Left renal pelvis (tissue), 4 donors: ENCODE measurements around the gene ACACB. TPM values are rescaled to one million over a fixed set of nuclear protein-coding genes. Genes with fewer than 3 reads are reported as not detected.

ENCODE experiments used
- DNase-seq, 4 donors: peaks; one replicate each; pipeline ENCODE4 v3.0.0-alpha.2; 2013; ENCODE audit warnings: low read depth in 4 of 4, low spot score in 3 of 4
- polyA plus RNA-seq, 4 donors: library from polyadenylated mRNA; unstranded; fragments of 120-200 nt; gene quantifications; one replicate each; pipeline ENCODE4 v1.2.1, GENCODE V29; 2013; ENCODE audit not compliant: insufficient read length in 4 of 4

ACACB gene
- polyA plus RNA-seq: 10 to 100 TPM; 13.5 to 23.2 (median 18.4) TPM

DNA sequence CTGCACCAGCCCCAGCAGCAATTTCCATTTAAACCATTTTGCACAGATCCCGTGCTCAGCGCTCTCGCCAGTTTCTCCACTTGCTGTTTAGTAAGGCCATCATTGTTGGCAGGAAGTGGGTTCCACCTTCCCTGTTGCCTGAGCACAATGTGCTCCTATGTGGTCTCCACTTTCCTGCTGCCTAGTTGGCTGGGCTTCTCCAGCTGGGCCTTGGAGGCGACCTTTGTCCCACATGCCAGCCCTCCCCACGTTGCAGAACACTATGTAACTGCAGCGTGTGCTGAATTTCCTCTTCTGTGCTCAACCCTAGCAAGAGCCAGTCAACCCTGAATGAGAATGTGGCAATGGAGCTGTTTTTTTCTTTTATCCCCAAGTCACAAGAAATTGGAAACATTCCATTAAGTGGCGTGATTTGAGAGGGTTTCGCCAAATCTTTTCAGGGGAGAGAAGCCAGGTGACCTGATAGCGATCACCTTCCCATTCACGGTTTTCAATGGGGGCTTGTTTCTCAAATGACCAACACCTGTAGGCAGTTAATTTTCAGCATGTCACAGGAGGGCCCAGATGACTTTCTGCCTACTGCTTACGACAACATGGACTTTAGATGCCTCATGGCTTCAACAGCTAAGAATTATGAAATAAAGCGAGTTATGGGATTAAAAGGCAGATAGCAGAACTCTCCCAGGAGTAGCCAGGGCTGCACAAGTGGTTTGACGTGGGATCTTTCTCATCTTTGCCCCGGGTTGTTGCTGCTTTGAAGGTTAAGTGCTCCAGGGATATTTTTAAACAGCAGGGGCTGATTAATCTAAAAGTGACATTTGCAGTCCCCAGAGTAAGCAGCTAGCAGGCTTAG, at the start of gene ACACB:
Gene ACACB, plus strand, starts transcription at position 830 of the 853 bp plus-strand sequence. CDS start 22,819 bp downstream, outside the sequence.
- no peak for DNase-seq

DNA sequence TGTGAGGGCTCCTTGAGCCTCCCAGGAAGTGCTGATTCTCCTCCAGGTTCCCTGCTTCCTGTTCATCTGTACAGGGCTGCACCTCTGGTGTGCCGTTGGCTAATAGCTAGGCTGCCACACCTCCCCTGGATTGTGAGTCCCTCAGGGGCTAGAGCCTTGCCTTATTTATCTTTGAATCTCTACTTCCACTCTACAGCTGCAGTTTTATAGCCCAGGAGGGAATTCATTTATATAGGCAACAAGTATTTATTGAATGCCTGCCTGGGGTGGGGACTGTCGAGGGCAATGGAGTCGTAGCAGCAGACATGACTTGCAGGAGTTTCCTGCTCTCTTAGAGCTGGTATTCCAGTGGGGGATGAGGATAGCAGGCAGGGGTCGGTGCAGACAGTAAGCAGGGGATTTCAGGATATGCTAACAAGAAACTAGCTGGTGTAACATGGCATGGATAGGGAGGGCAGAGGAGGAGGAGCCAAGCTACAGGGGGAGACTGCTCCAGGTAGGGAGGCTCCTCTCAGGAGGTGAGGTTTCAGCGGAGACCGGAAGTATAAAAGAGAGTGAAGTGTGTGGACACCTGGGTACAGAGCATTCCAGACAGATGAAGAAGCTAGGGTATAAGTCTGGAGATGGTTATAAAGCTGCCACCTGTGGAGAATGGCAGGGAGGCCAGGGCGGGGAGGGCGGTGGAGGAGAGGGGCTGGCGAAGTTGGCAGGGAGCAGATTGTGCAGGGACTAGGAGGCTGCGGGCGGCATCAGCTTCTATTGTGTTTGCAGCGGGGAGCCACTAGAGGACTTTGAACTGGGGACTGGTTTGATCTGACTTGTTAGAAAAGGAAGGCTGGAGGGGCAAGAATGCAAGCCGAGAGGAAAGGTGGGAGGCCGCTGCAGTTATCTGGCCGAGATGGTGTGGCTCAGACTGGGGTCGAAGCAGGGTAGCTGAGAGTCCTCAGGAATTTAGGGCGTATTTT, 46.8 kb upstream of the ACACB start:
- DNase-seq: no peak

DNA sequence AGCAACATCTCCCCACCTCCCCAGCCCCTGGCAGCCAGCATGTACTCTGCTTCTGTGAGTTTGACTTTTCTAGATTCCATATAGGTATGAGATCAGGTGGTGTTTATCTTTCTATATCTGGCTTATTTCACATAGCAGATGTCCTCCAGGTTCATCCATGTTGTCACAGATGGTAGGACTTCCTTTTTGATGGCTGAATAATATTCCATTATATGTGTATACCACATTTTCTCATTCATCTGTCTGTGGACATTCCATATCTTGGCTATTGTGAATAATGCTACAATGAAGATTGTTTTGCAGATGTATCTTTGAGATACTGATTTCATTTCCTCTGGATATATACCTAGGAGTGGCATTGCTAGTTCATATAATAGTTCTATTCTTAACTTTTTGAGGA, 41.5 kb upstream of the ACACB start:
- no peak for DNase-seq

DNA sequence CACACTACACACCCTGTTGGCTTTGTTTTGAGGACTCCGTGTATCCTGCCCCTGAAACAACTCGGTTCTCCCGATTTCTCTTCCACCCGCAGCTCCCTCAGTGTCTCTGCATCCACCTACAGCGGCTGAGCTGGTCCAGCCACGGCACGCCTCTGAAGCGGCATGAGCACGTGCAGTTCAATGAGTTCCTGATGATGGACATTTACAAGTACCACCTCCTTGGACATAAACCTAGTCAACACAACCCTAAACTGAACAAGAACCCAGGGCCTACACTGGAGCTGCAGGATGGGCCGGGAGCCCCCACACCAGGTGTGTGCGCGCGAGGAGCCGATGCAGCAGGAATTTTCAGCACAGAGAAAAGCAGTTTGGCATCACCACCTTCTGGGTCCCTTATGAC, 33.6 kb upstream of the ACACB start:
- no peak for DNase-seq

DNA sequence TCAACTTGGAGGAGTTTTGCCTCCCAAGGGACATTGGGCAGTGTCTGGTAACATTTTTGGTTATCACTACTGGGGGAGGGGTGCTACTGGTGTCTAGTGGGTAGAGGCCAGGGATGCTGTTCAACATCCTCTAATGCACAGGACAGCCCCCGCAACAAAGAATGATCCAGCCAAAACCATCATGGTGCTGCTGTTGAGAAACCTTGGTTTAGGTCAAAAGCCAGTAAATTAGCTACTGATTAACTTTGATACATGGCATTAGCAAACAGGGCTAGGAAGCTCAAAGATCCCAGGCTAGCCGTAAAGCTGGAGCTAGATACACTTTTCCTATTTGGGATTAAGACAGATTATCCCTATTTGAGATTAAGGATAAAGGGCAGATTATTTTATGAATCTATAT, 32.0 kb upstream of the ACACB start:
- DNase-seq: no peak

DNA sequence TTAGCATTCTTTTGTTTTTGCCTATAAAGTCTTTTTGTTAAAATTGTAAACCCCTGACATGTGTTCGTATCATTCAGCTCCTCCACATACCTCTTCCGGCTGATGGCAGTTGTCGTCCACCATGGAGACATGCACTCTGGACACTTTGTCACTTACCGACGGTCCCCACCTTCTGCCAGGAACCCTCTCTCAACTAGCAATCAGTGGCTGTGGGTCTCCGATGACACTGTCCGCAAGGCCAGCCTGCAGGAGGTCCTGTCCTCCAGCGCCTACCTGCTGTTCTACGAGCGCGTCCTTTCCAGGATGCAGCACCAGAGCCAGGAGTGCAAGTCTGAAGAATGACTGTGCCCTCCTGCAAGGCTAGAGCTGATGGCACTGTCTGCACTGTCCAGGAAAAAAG, 30.8 kb upstream of the ACACB start:
- DNase-seq: no peak

DNA sequence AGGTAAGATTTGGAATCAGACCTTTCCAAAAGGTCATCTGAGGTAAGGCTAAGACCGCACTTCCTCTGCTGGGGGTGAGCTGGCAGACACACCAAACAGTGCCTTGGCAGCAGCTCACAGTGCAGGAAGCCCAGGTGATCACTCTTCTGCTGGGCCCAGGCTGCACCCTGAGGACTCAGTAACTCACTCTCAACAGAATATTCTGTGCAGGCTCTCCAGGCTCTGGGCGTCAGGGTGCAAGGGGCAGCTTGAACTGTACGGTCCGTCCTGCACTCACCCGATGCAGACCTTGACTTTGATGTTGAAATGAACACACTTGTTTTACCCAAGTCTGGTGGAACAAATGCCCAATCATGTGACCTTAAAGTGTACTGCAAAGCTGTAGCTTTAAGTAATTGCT, 29.1 kb upstream of the ACACB start:
- no peak for DNase-seq

DNA sequence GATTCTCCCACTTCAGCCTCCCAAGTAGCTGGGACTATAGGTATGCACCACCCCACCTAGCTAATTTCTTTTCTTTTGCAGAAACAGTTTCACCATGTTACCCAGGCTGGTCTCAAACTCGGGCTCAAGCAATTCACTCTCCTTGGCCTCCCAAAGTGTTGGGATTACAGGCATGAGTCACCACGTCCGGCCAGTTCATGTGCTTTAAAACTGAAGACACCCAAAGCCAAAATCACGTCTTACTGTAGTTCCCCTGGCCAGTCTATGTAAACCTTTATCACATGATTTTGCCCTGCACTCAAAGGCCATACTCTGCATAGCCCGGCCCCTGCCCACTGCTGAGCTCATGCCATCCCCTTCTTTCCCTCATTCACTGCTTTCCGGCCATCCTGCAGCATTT, 27.6 kb upstream of the ACACB start:
- DNase-seq: no peak

DNA sequence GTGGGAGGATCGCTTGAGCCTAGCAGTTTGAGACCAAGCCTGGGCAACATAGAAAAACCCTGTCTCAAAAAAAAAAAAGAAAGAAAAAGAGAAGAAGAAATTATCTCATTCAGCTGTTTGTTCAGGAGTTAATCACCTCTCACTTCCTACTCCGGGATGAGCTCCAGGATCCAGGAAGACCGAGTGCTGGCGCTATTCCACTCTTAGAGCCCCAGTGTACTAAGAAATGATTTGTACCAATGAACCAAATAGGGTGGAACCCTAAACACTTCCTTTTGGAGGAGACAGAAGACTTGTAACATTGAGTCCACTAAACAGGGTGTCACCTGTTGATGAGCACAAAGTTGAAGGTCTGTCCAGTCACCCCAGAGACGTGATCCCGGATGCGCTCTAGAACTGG, 26.7 kb upstream of the ACACB start:
- DNase-seq: no peak

DNA sequence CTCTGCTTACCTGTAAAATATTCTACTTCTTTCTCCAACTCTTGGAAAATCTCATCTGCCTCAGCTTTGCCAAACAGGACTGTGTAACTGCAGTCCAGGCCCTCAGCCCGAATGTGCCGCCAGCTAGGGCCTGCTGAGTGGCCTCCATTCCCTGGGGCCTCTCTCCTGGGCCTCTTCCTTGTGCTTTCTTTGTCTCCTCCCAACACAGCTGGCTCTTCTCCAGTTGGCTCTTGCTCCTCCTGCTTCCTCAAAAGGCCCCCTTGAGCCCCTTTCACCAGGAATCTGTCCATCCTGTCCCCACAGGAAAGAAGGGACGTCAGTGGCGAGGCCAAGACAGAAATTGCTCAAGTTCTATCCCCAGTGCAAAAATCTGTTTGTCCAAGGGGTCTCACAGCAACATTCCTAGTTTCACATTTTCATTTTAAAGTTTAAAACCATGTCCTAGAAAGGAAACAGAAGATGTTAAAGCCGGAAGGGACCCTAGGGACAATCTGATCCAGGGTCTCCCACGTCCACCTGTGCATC, 23.8 kb upstream of the ACACB start:
- DNase-seq: no peak

DNA sequence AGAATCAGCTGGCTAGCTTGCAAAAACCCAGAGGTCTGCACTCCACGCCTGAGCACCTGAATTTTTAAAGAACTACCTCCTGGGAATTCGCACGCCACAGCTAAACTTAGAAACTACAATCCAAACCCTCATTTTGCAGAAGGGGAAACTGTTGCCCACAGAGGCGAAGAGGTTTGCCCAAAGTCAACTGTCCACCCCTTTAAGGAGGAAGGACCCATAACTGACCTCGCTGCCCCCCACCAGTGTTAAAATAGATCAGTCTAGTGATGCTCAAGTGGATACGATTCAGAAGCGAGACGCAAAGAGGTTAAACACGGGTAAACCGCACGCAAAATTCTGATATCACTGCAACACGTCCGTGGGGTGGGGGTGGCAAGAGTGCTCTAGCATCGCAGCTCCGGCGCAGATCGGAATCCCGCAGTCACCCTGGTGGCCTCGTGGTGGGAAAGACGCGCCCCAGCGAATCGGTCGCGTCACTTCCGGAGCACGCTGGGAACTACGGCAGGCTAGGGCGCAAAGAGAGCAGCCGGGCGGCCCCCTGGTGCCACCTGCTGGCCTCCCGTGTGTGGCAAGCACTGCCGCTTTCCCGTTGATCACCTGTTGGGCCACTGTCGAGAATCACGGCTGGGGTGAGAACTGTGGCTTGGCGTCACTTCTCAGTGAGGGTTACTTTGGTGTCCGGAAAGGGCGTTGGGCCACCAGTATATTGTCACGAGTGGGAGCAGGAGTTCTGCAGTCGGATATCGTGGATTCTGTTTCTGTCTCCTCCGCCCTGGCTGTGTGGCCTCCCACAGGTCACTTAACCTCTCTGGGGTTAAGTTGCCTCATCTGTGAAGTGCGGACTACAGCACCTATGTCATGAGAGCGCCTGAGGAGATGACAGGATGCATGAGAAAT, 23.1 kb upstream of the ACACB start, which contains the start of gene ALKBH2:
Gene ALKBH2, minus strand, starts transcription at position 451 of the 897 bp plus-strand sequence. CDS start 686 bp downstream, outside the sequence.
- peak in 3 of 4 donors; percentile 74 to 84 (median 83) for DNase-seq

DNA sequence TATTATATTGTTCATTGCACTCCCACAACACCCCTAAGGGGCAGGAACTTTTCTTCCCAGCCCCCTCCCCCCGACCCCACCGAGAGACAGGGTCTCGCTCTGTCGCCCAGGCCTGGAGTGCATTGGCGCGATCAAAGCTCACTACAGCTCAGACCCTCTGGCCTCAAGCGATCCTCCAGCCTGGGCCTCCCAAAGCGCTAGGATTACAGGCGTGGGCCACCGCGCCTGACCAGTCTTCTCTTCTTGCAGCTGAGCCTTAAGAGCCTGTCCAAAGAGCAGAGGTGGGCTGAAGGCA, 19.3 kb upstream of the ACACB start:
- no peak for DNase-seq

DNA sequence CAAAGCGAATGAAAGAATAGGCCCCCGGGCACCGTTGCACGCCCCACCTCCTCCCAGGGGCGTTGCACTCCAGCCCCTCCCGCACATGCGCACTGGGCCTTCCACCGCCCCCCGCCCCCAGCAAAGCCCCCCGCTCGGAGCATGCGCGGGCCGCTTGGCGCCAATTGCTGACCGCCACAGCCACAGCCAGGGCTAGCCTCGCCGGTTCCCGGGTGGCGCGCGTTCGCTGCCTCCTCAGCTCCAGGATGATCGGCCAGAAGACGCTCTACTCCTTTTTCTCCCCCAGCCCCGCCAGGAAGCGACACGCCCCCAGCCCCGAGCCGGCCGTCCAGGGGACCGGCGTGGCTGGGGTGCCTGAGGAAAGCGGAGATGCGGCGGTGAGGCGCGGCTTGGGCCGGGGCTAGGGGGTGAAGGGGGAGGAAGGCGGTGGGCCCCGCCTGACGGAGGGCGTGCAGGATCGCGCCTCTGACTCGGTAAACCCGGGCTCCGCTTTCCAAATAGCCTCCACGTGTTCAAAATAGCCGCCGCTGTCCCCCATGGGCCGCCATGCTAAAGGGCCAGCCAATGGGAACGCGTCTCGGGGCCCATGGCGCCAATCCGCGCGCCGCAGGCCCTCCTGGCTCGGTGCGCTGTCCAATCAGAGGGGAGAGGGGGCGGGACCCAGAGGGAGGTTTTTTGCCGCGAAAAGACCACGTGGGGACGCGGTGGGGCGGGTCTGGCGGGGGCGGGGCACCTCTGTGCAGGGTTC, 18.8 kb upstream of the ACACB start, which contains the start of gene UNG:
Gene UNG, plus strand, starts transcription at position 163 of the 748 bp plus-strand sequence. Its CDS starts 83 bp downstream, at position 246.
- DNase-seq: peak; percentile 86 to 94 (median 92)

DNA sequence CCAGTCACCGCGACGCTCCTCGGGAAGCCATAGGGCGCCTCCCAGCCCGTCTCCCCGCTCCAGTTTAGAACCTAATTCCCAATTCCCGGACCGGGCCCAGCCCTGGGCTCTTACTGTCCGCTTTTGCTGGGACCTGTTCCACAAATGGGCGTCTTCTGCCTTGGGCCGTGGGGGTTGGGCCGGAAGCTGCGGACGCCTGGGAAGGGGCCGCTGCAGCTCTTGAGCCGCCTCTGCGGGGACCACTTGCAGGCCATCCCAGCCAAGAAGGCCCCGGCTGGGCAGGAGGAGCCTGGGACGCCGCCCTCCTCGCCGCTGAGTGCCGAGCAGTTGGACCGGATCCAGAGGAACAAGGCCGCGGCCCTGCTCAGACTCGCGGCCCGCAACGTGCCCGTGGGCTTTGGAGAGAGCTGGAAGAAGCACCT, 18.2 kb upstream of the ACACB start:
- no peak for DNase-seq

DNA sequence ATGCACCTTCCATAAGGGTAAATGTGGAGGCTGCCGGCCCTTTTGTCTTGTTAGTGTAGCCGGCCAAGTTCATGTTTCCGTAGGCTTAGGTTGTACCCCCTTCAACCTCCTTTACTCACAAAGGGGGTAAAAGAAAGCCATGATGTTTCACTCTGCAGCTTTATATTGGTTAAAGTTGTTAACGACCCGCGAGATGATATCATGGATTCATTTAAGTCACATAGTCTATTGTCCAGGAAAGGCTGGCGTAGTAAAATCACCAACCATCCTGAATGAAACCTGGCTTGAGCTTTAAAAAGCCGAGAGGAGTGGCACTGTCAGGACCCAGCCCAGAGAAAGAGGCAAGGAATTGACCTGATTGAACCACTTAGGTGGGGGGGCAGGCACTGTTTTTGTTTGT, 17.7 kb upstream of the ACACB start:
- no peak for DNase-seq

DNA sequence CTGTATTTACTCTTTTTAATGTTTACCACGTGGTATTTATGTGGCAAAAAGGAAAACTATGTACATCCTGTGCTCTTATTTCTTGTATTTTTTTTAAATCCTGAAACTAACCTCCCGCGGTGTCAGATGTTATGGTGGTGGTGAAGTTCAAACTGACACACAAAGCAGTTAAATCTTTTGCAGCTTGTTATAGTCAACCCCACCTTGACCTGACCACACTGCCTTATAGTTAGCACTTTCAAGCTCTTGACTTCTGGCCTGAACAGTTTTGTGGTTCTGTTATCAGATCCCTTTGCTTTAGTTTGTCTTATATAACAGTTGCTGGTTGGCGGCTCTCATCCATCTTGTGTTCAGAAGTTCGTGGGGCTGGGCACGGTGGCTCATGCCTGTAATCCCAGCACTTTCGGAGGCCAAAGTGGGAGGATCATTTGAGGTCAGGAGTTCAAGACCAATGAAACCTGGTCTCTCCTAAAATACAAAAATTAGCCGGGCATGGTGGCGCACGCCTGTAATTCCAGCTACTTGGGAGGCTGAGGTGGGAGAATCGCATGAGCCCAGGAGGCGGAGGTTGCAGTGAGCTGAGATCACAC, 16.9 kb upstream of the ACACB start:
- no peak for DNase-seq

DNA sequence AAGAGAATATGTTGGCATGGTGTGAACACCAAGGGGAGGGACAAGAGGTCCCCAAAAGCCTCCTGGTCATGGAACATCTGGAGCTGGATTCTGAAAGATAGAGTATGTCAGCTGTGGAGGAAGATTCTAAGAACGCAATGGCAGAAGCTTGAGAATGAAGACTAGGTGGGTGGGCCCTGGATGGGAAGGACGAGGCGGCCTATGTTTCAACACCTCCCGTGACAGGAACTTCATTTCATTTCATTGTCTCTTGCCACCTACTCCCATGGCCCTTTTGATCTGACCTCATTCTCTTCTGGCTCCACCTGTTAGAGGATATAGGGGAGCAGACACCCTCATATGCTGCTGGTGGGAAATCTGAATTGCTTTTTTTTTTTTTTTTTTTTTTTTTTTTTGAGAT, 15.6 kb upstream of the ACACB start:
- DNase-seq: no peak

DNA sequence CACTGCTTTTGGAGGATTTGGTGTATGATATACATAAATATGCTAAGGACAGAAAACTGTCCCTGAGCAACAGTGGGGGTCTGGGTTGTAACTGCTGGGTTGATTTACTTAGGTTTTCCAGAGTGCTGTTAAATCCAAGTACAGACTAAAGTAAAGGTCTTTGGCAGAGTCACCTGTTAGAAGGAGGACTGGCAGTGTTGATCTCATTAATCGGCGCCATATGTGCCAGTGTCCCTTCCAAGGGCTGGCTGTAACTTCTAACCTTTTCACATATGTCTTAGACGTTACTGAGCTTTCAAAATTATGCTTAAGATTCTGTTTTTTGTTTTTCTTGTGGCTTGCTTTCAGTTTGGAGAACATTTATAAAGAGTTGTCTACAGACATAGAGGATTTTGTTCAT, 13.9 kb upstream of the ACACB start:
- DNase-seq: no peak

DNA sequence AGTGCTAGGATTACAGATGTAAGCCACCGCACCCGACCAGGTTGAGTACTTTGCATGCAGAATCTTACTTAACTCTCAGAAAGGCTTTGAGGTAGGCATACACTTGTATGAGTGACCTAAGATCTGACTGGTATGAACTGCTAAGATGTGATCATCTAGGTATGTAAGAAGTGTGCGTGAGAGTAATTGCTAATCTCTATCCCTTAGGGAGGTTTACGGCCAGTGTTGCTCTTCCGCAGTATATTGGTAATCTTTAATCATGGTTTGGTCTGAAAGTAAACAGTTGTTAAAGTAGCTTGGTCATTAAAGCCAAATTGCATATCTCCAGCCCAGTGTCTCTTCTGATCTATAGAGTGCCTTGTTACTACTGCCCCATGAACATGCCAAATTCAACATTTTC, 11.2 kb upstream of the ACACB start:
- no peak for DNase-seq
